ENCODE measurements around the gene HMG20A.
A peak's percentile ranks its signal among the peaks of the same experiment; 100 is the strongest.
"Not testable (repeated sequence)": the region's sequence is repeated elsewhere in the genome, so short reads cannot be mapped to it uniquely, and the experiment has no call there.

Gene HMG20A

GRCh38 chr15:77409259-77410156, 11.2 kb upstream of the HMG20A start:
- no peak for DNase-seq (ENCODE audit: low read depth)

DNA sequence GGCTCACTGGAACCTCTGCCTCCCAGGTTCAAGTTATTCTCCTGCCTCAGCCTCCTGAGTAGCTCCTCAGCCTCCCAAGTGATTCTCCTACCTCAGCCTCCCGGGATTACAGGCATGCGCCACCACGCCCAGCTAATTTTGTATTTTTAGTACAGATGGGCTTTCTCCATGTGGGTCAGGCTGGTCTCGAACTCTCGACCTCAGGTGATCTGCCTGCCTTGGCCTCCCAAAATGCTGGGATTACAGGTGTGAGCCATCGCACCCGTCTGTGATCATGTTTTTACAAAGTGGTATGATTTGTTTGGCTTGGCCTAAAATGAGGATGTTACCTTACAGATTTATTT, 10.6 kb upstream of the HMG20A start:
- DNase-seq (ENCODE audit: low read depth), result not testable (repeated sequence)

DNA sequence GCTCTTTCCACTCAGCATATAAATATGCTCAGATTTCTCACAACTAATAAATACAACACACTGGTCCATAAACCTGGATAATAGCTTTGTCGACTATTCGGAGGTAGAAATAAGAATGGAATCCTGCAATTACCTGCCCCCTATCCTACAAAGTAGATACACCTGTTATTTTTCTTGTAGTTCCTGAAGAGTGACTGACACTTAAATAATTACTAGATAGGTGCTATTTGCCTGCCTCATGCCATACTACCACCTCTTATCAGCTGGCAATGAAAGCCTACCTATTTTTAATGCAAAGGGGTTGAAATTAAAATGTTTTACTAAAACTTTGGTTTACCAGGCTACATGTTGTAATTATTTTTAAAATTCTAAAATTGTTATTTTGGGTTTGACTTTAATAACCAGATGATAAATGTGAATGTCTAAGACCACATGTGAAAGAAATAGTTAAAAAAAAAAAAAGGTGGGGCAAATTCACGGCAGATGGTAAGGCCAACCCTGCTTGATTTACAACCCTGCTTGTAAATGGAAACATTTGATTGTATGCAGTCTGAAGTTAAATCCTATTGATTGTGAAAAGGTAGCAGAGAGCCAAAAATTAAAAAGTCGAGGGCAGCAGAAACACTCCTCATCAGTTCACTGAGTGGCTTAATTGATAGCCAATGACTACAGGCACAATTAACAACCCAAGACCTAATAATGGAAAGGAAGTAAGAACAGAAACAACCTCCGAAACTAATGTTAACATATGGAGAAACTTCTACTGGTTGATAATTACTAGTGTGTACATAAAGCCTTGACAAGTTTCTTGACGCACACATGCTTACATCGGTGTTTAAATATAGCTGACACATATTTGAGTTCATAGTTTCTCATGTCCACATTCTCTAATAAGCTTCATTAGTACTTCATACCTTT, 9.7 kb upstream of the HMG20A start:
- no peak for DNase-seq (ENCODE audit: low read depth)

DNA sequence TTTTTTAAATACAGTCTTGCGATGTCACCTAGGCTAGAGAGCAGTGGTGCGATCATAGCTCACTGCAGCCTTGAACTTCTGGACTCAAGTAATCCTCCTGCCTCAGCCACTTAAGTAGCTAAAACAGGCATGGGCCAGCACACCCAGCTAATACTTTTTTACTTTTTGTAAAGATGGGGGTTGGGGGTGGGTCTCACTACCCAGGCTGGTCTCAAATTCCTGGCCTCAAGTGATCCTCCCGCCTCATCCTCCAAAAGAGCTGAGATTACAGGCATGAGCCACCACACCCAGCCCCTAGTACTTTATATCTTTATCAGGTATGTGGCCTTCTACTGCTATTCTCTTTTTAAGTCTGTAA, 9.1 kb upstream of the HMG20A start:
- DNase-seq (ENCODE audit: low read depth), result no peak

DNA sequence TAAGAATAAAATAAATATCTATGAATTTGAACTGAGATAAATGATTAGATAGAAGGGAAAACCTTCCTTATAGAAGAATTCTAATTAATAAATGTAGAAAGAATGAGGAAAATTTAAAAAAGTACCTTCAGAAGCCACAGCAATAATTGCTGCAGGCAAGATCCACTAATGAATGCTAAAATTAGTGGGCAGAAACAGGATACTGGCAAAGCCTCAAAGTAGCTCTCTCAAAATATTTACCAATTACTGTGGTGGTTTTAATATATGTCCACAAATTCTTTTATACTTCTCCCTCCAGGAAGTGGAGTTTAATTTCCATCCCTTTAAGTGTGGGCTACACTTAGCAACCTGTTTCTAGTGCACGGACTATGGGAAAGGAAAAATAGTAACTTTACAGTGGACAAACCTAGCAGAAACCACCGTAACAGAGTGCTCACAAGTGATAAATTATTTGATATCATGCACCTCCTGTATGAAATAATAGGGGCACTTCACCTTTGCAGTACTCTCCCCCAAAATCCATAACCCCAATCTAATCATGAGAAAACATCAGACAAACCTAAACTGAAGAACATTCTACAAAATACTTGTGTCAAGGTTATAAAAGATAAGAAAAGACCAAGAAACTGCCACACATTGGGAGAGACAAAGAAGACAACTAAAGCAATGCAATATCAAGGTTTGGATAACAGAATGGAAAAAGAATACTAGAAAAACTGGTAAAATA, 7.6 kb upstream of the HMG20A start:
- DNase-seq (ENCODE audit: low read depth), result no peak

DNA sequence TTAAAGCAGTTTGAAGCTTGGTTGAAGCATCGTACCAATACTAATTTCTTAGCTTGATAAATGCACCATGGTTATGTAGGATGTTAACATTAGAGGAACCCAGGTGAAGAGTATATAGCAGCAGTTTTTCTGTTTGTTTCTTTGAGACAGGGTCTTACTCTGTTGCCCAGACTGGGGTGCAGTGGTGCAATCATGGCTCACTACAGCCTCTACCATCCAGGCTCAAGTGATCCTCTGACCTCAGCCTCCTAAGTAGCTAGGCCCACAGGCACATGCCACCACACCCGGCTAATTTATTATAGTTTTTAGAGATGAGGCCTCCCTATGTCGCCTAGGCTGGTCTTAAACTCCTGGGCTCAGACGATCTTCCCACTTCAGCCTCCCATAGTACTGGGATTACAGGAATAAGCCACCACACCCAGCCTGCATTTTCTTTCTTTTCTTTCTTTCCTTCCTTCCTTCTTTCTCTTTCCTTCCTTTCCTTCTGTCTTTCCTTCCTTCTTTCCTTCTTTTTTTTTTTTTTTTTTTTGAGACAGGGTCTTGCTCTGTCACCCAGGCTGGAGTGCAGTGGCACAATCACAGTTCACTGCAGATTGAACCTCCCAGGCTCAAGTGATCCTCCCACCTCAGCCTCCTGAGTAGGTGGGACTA, 6.9 kb upstream of the HMG20A start:
- no peak for DNase-seq (ENCODE audit: low read depth)

GRCh38 chr15:77414789-77415442, 5.8 kb upstream of the HMG20A start:
- no peak for DNase-seq (ENCODE audit: low read depth)

GRCh38 chr15:77415450-77416147, 5.1 kb upstream of the HMG20A start:
- no peak for DNase-seq (ENCODE audit: low read depth)

- DNase-seq (ENCODE audit: low read depth), result no peak
Measured at GRCh38 chr15:77416148-77416455, 4.6 kb upstream of the HMG20A start.

- DNase-seq (ENCODE audit: low read depth), result no peak
Measured at GRCh38 chr15:77416954-77417353, 3.7 kb upstream of the HMG20A start.

GRCh38 chr15:77417602-77418001, 3.1 kb upstream of the HMG20A start:
- DNase-seq (ENCODE audit: low read depth), result no peak

- no peak for DNase-seq (ENCODE audit: low read depth)
Measured at GRCh38 chr15:77418391-77418965, 2.2 kb upstream of the HMG20A start.

DNA sequence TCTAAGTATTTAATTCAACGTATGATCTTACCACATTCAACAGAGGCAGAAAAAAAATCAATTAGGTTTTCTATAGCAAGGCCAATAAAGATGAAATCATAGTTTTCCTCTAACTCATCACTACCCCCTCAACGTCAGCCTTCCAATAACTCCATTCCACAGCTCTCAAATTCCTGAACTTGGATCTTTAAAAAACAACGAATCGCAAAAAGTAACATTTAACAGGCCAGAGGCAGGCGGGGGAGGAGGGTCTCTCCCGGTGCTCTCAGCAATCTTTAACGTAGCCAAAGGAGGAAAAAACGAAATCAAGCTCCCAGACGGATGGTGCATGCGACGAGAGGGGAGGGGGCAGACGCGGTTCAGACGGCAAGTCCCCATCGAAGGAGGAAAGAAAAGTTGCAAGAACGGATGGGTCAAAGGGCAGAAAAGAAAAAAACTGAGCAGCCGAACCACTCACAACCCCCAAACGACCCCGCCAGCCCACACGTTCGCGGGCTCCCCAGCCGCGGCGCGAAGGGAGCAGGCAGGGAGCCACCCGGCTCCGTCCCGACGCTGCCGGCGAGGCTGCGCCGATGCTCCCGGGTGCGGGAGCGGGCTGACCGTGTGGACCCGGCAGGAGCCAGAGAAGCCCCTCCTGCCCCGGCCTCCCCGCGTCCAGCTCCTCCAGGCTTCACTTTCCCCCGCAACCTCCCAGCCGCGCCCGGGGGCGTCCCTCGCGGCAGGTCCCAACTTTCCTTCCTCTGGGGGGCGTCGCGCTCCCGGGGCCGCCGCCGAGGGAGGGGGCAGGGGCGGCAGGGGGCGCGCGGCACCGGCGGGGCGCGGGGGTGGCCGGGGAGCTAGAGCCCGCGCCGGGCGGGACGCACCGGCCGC, 1.5 kb upstream of the HMG20A start:
- DNase-seq (ENCODE audit: low read depth), result peak; percentile 57

DNA sequence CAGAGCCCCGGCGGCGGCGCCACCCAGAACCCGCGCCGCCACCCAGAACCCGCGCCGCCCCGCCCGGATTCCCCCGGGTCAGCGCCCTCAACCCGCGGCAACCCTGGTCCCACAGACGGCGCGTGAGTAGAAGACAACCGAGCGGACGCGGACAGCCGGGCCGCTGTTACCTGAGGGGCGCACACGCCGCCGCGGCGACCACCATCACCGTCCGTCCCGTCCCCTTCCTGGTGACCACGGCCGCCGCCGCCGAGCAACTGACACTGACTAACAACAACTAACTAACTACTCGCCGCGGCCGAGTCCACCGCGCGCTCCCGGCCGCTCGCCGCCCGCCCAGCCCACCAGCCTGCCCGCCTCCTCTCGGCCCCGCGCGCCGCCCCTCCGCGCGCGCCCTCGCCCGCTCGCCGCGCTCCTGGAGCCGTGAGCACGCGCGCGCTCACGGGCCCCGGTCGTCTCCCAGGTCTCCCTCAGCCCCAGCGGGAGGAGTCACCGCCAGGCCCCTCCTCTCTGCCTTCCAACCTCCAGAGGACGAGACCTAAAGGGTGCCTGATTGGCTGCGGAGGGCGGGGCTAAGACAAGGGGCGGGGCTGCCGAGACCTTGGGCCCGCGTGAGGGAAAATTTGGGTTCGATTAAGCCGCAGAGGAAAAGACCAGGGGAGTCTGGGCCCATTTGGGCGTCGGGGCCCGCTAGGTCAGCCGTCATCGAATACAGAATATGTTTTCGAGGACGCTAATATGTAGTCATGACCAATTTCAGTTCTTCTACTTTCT, 665 bp upstream of the HMG20A start, which contains the start of gene PEAK1:
Gene PEAK1, minus strand, starts transcription at position 269 of the 774 bp plus-strand sequence. CDS start 238,178 bp downstream, outside the sequence.
- DNase-seq (ENCODE audit: low read depth), result peak; percentile 100

GRCh38 chr15:77421370-77421700, 647 bp downstream of the HMG20A start:
- DNase-seq (ENCODE audit: low read depth), result no peak

- no peak for DNase-seq (ENCODE audit: low read depth)
Measured at GRCh38 chr15:77425104-77425503, 4.4 kb downstream of the HMG20A start.

GRCh38 chr15:77426377-77426776, 5.7 kb downstream of the HMG20A start:
- DNase-seq (ENCODE audit: low read depth), result no peak

- no peak for DNase-seq (ENCODE audit: low read depth)
Measured at GRCh38 chr15:77426871-77427270, 6.2 kb downstream of the HMG20A start.

GRCh38 chr15:77430213-77430612, 9.5 kb downstream of the HMG20A start:
- no peak for DNase-seq (ENCODE audit: low read depth)
